SK-N-SH (cell line): ENCODE measurements around the gene NLRP1. TPM values are rescaled to one million over a fixed set of nuclear protein-coding genes. Genes with fewer than 3 reads are reported as not detected.

Experiments used
- CTCF ChIA-PET: fragments of 300-600, 350-600 bp; formaldehyde crosslinking; extraction: SDS; loops from one replicate; lab custom pipeline; 2021; lab: Yijun Ruan, JAX
- POLR2A ChIA-PET: fragments of 350-600 bp; sonication (Branson Sonifier 250); formaldehyde crosslinking; extraction: SDS; loops from one replicate; lab custom pipeline; 2020; ENCODE audit warnings: antibody characterized with exemption, inconsistent platforms; lab: Yijun Ruan, JAX
- DNase-seq: peaks from one replicate; pipeline ENCODE4 v3.0.0; 2012
- H2AFZ ChIP-seq: fragments of 200-600 bp; sonication (generic); 2 replicates; pipeline ENCODE4 v1.8.1; 2016; ENCODE audit warnings: antibody characterized with exemption, mild to moderate bottlenecking, low read depth
- H3F3A ChIP-seq: fragments of 200-600 bp; sonication (generic); replicated peaks from 2 replicates; pipeline ENCODE3; 2016; ENCODE audit warnings: antibody characterized with exemption, mild to moderate bottlenecking; ENCODE audit not compliant: insufficient read depth
- H3K27ac ChIP-seq, 2 experiments: fragments of 200-500 bp in 1 of 2; fragments of 200-600 bp in 1 of 2; sonication (Bioruptor generic) in 1 of 2; sonication (generic), shearing (Covaris generic) in 1 of 2; 2 replicates each; pipeline versions ENCODE4 v1.5.1 to v1.6.1; 2014 to 2016; ENCODE audit warnings: low read depth in 2 of 2, inconsistent platforms in 1 of 2, low read length in 1 of 2, mild to moderate bottlenecking in 1 of 2, mixed read lengths in 1 of 2
- H3K27me3 ChIP-seq: fragments of 200-600 bp; sonication (generic), shearing (Covaris generic); 2 replicates; pipeline ENCODE4 v1.6.1; 2016; ENCODE audit warnings: mixed run types; ENCODE audit not compliant: insufficient read depth
- H3K36me3 ChIP-seq, 2 experiments: fragments of 200-500 bp in 1 of 2; fragments of 200-600 bp in 1 of 2; sonication (Bioruptor generic) in 1 of 2; sonication (generic) in 1 of 2; replicated peaks in 1 of 2; 2 replicates each; pipeline versions ENCODE3 to v1.5.1; 2014 to 2016; ENCODE audit warnings: low read length in 1 of 2, mild to moderate bottlenecking in 1 of 2; ENCODE audit not compliant: insufficient read depth in 2 of 2, control insufficient read depth in 1 of 2
- H3K4me1 ChIP-seq, 2 experiments: fragments of 200-500 bp in 1 of 2; fragments of 200-600 bp in 1 of 2; sonication (Bioruptor generic) in 1 of 2; sonication (generic), shearing (Covaris generic) in 1 of 2; 2 replicates each; pipeline versions ENCODE4 v1.5.1 to v1.6.1; 2014 to 2016; ENCODE audit warnings: low read depth in 1 of 2, low read length in 1 of 2, mixed run types in 1 of 2; ENCODE audit not compliant: insufficient read depth in 2 of 2, control insufficient read depth in 1 of 2
- H3K4me2 ChIP-seq: fragments of 200-600 bp; sonication (generic), shearing (Covaris generic); 2 replicates; pipeline ENCODE4 v1.6.1; 2017; ENCODE audit warnings: mixed run types
- H3K4me3 ChIP-seq, 2 experiments: fragments of 200-500 bp in 1 of 2; fragments of 200-600 bp in 1 of 2; sonication (Bioruptor generic) in 1 of 2; sonication (generic), shearing (Covaris generic) in 1 of 2; 2 replicates each; pipeline versions ENCODE4 v1.5.1 to v1.8.1; 2014 to 2016; ENCODE audit warnings: low read depth in 2 of 2, inconsistent platforms in 1 of 2, low read length in 1 of 2, mild to moderate bottlenecking in 1 of 2, mixed read lengths in 1 of 2, moderate library complexity in 1 of 2
- H3K79me2 ChIP-seq: fragments of 200-600 bp; sonication (generic); 2 replicates; pipeline ENCODE4 v1.8.1; 2017; ENCODE audit warnings: mild to moderate bottlenecking; ENCODE audit not compliant: insufficient read depth
- H3K9ac ChIP-seq: fragments of 200-600 bp; sonication (generic); 2 replicates; pipeline ENCODE4 v1.6.1; 2017; ENCODE audit warnings: mixed run types
- H3K9me2 ChIP-seq: fragments of 200-600 bp; sonication (generic); 2 replicates; pipeline ENCODE4 v1.6.1; 2017; ENCODE audit warnings: mixed run types
- H3K9me3 ChIP-seq: fragments of 200-600 bp; sonication (generic); 2 replicates; pipeline ENCODE4 v1.6.1; 2017; ENCODE audit warnings: mixed run types, mild to moderate bottlenecking, moderate library complexity
- H4K20me1 ChIP-seq: fragments of 200-600 bp; sonication (generic); 2 replicates; pipeline ENCODE4 v1.6.1; 2017; ENCODE audit warnings: mild to moderate bottlenecking, mixed run types; ENCODE audit not compliant: insufficient read depth
- CHD2 ChIP-seq: fragments of 150-350 bp; IDR thresholded peaks from 2 replicates; pipeline ENCODE4 v1.6.1; 2018; ENCODE audit warnings: low read length; ENCODE audit not compliant: partially characterized antibody
- ELF1 ChIP-seq: IDR thresholded peaks from 2 replicates; pipeline ENCODE4 v1.4.0; 2012
- EZH2phosphoT487 ChIP-seq: fragments of 200-600 bp; sonication (generic); IDR thresholded peaks from 2 replicates; pipeline ENCODE4 v1.6.1; 2017; ENCODE audit warnings: low read depth, mixed run types, mild to moderate bottlenecking, antibody characterized with exemption, moderate library complexity, borderline replicate concordance
- FOSL2 ChIP-seq: IDR thresholded peaks from 2 replicates; pipeline ENCODE4 v1.4.0; 2012; ENCODE audit warnings: low read depth, mild to moderate bottlenecking, moderate library complexity, borderline replicate concordance
- GATA2 ChIP-seq: sonication (generic); formaldehyde crosslinking; IDR thresholded peaks from 2 replicates; pipeline ENCODE4 v1.5.0; 2020; ENCODE audit warnings: mild to moderate bottlenecking, missing genetic modification reagents
- IRF3 ChIP-seq: fragments of 150-350 bp; IDR thresholded peaks from 2 replicates; pipeline ENCODE4 v1.6.1; 2016; ENCODE audit warnings: mild to moderate bottlenecking, low read depth, low read length
- JUND ChIP-seq: IDR thresholded peaks from 2 replicates; pipeline ENCODE4 v1.4.0; 2012
- MXI1 ChIP-seq: IDR thresholded peaks from 2 replicates; pipeline ENCODE4 v1.6.1; 2012; ENCODE audit warnings: mild to moderate bottlenecking, low read depth, low read length, improper control_type of control experiment
- NFIC ChIP-seq: IDR thresholded peaks from 2 replicates; pipeline ENCODE4 v1.4.0; 2012; ENCODE audit warnings: borderline replicate concordance
- NRF1 ChIP-seq: IDR thresholded peaks from 2 replicates; pipeline ENCODE4 v1.6.1; 2012; ENCODE audit warnings: low read depth, mild to moderate bottlenecking, low read length
- PBX3 ChIP-seq: IDR thresholded peaks from 2 replicates; pipeline ENCODE4; 2012
- POLR2AphosphoS5 ChIP-seq: IDR thresholded peaks from 2 replicates; pipeline ENCODE4 v1.6.1; 2012; ENCODE audit warnings: low read depth, low read length
- RAD21 ChIP-seq: IDR thresholded peaks from 2 replicates; pipeline ENCODE4 v1.6.1; 2012; ENCODE audit warnings: mild to moderate bottlenecking, low read length
- RCOR1 ChIP-seq: fragments of 150-350 bp; IDR thresholded peaks from 2 replicates; pipeline ENCODE4 v1.6.1; 2017; ENCODE audit warnings: antibody characterized with exemption, low read length
- RFX5 ChIP-seq: IDR thresholded peaks from 2 replicates; pipeline ENCODE4 v1.6.1; 2012; ENCODE audit warnings: mild to moderate bottlenecking, improper control_type of control experiment, low read length
- RXRA ChIP-seq: IDR thresholded peaks from 2 replicates; pipeline ENCODE4 v1.4.0; 2012; ENCODE audit warnings: low read depth, mild to moderate bottlenecking, borderline replicate concordance
- SIN3A ChIP-seq: IDR thresholded peaks from 2 replicates; pipeline ENCODE4 v1.6.1; 2012; ENCODE audit warnings: low read depth, mild to moderate bottlenecking, low read length, moderate library complexity, borderline replicate concordance
- SMC3 ChIP-seq: IDR thresholded peaks from 2 replicates; pipeline ENCODE4 v1.6.1; 2012; ENCODE audit warnings: low read depth, low read length, improper control_type of control experiment
- TAF1 ChIP-seq: IDR thresholded peaks from 2 replicates; pipeline ENCODE4 v1.6.1; 2012; ENCODE audit warnings: low read depth, mild to moderate bottlenecking, low read length, moderate library complexity, borderline replicate concordance
- TEAD4 ChIP-seq: IDR thresholded peaks from 2 replicates; pipeline ENCODE4 v1.4.0; 2012; ENCODE audit warnings: mild to moderate bottlenecking, borderline replicate concordance; ENCODE audit not compliant: insufficient read depth
- USF2 ChIP-seq: fragments of 150-350 bp; IDR thresholded peaks from 2 replicates; pipeline ENCODE4 v1.6.1; 2017; ENCODE audit warnings: antibody characterized with exemption, low read length, low read depth, borderline replicate concordance
- ZBTB33 ChIP-seq: IDR thresholded peaks from 2 replicates; pipeline ENCODE4 v1.4.0; 2012; ENCODE audit warnings: low read depth, borderline replicate concordance
- WGBS: methylation state at CpG from one replicate; pipeline ENCODE4 v1.1.6; 2017; ENCODE audit warnings: low lambda C conversion rate; 5-methylcytosine and 5-hydroxymethylcytosine counted together
- polyA plus RNA-seq, 3 experiments: library from polyadenylated mRNA; depleted of rRNA; stranded (reverse); fragments of >200 nt; gene quantifications; 2 replicates each; pipeline ENCODE4 v1.2.3, GENCODE V29; 2012

Gene NLRP1
- polyA plus RNA-seq, 1 of the 3 experiments (the other 2 are of a cell fraction): 51.4 TPM

GRCh38 chr17:5618476-5618875 lies 34.2 kb upstream of the NLRP1 start (continued):
- no peak for TF ChIP-seq NRF1
- no peak for TF ChIP-seq SMC3
- TF ChIP-seq RCOR1: no peak
- no peak for TF ChIP-seq RAD21
- TF ChIP-seq RXRA: no peak
- no peak for TF ChIP-seq FOSL2
- TF ChIP-seq USF2: no peak

- Histone ChIP-seq H2AFZ (no peak overlapping the region), H3F3A (no peaks in the 10 kb centered on the region)
- TF ChIP-seq POLR2AphosphoS5 (no peak), SMC3 (no peak), CHD2 (no peak), RFX5 (no peak), IRF3 (no peak), TAF1 (no peak), ELF1 (no peak), FOSL2 (no peak), USF2 (no peak), NFIC (no peak), TEAD4 (no peak), JUND (no peak), RXRA (no peak), MXI1 (no peak), ZBTB33 (no peak), SIN3A (no peak), NRF1 (no peak), EZH2phosphoT487 (no peak), PBX3 (no peak), GATA2 (CRISPR knock-in tag) (no peak)
- TF ChIP-seq, all 33 proteins: peak for 0
- no peaks in the 10 kb centered on the region for H3K4me1 ChIP-seq
- H3K9me3 ChIP-seq: no peaks in the 10 kb centered on the region
- ChIA-PET POLR2A (no interaction called here), CTCF (interaction anchor here (1.6 kb wide), 1 partner anchor 28 kb away, joined by 4 read pairs; no protein-coding TSS in a partner anchor)
- no peak overlapping the region for H3K4me2 ChIP-seq
- no peaks in the 10 kb centered on the region for H3K9me2 ChIP-seq
- H3K27ac ChIP-seq: no peak overlapping the region
- H3K79me2 ChIP-seq: no peaks in the 10 kb centered on the region
- no peaks in the 10 kb centered on the region for H4K20me1 ChIP-seq
- DNase-seq: no peak
- WGBS: 21% methylated on average over 2 of the region's 2 CpGs
- H3K36me3 ChIP-seq: no peaks in the 10 kb centered on the region
- no peak overlapping the region for H3K4me3 ChIP-seq
- no peak overlapping the region for H3K9ac ChIP-seq
- peaks cover 11% of the 10 kb centered on the region for H3K27me3 ChIP-seq
These were observed 31.2 kb upstream of the NLRP1 start for GRCh38 chr17:5615476-5615875.
